Measurements from ENCODE around the gene SHC3.

SHC3 gene

DNA sequence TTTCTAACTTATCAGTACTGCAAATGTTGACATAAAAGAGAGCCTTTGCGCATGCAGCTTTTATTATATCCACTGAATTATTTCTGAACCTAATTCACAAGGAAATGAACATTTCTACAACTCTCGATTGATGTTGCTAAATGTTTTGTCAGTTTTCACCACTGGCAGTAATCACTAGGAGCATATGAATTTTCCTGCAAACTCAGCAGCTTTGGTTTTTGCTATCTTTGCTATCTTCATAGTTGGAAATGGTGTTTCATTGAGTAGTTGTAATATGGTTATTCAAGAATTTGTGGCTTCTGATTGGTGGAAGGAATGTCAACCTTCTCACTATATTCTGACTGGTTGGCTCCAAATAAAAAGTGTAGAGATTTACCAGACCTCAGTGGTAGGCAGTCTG, 8.9 kb upstream of the SHC3 start:
- H3K4me3 ChIP-seq (ENCODE audit: low read depth, low read length), result no peak overlapping the region
- TF ChIP-seq, protein P1, sequence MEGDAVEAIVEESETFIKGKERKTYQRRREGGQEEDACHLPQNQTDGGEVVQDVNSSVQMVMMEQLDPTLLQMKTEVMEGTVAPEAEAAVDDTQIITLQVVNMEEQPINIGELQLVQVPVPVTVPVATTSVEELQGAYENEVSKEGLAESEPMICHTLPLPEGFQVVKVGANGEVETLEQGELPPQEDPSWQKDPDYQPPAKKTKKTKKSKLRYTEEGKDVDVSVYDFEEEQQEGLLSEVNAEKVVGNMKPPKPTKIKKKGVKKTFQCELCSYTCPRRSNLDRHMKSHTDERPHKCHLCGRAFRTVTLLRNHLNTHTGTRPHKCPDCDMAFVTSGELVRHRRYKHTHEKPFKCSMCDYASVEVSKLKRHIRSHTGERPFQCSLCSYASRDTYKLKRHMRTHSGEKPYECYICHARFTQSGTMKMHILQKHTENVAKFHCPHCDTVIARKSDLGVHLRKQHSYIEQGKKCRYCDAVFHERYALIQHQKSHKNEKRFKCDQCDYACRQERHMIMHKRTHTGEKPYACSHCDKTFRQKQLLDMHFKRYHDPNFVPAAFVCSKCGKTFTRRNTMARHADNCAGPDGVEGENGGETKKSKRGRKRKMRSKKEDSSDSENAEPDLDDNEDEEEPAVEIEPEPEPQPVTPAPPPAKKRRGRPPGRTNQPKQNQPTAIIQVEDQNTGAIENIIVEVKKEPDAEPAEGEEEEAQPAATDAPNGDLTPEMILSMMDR (IDR thresholded peaks at IDR 0.05; ENCODE audit: insufficient read depth, low read depth, low read length, missing control alignments), result no peak
- DNase-seq (ENCODE audit: low read depth), result no peak

DNA sequence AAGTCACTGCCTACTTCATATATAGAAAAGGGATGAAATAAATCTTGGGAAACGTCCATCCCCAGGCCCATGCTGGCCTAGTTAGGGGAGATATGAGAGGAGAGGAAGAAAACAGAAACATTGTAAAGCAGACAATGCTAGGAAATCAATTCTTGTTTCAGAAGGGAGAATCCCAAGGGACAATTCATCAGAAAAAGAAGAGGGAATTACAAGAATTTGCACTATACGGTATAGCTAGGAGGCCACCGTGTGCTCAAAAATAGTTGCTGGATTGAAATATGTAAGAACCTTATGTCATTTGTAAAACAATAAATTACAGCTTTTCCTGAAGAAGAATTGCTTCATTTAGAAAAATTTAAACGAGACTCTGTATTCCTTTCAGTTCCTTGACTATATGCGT, 8.3 kb upstream of the SHC3 start:
- H3K4me3 ChIP-seq (ENCODE audit: low read depth, low read length), result no peak overlapping the region
- DNase-seq (ENCODE audit: low read depth), result no peak
- TF ChIP-seq, protein P1 (IDR thresholded peaks at IDR 0.05; ENCODE audit: insufficient read depth, low read depth, low read length, missing control alignments), result no peak

DNA sequence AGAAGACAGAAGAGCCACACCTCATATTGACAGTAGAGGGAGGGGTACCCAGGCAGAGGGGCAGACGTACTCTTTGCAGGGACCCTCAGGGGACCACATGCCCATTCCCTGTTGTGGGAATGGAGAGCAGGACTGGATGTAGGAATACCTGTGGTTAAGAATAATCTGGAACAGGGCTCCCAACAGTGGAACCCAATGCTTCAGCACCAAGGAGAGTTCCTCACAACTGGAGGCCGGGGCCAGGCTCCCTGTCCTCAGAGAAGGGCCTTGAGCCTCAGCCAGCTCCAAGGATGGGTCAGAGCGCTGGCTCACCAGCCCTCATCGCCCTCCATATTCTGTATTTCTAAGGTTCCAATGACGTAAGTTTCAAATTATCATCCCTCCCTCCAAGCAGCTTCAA, 7.4 kb upstream of the SHC3 start:
- H3K4me3 ChIP-seq (ENCODE audit: low read depth, low read length), result no peak overlapping the region
- TF ChIP-seq, protein P1 (IDR thresholded peaks at IDR 0.05; ENCODE audit: insufficient read depth, low read depth, low read length, missing control alignments), result no peak
- DNase-seq (ENCODE audit: low read depth), result no peak

GRCh38 chr9:89183146-89183545, 4.5 kb upstream of the SHC3 start:
- H3K4me3 ChIP-seq (ENCODE audit: low read depth, low read length), result no peak overlapping the region
- no peak for DNase-seq (ENCODE audit: low read depth)

DNA sequence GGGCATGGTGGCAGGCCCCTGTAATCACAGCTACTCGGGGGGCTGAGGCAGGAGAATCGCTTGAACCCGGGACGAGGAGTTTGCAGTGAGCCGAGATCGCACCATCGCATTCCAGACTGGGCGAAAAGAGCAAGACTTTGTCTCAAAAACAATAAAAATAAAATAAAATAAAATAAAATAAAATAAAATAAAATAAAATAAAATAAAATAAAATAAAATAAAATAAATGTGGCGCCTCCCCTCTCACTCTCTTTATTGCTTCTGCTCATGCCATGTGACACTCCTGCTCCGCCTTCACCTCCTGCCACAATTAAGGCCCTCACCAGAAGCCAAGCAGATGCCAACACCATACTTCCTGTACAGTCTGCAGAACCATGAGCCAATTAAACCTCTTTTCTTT, 3.8 kb upstream of the SHC3 start:
- TF ChIP-seq, protein P1 (IDR thresholded peaks at IDR 0.05; ENCODE audit: insufficient read depth, low read depth, low read length, missing control alignments), result no peak

More at GRCh38 chr9:89183146-89183545, 4.5 kb upstream of the SHC3 start:
- TF ChIP-seq, protein P1 (IDR thresholded peaks at IDR 0.05; ENCODE audit: insufficient read depth, low read depth, low read length, missing control alignments), result peak; percentile 30

DNA sequence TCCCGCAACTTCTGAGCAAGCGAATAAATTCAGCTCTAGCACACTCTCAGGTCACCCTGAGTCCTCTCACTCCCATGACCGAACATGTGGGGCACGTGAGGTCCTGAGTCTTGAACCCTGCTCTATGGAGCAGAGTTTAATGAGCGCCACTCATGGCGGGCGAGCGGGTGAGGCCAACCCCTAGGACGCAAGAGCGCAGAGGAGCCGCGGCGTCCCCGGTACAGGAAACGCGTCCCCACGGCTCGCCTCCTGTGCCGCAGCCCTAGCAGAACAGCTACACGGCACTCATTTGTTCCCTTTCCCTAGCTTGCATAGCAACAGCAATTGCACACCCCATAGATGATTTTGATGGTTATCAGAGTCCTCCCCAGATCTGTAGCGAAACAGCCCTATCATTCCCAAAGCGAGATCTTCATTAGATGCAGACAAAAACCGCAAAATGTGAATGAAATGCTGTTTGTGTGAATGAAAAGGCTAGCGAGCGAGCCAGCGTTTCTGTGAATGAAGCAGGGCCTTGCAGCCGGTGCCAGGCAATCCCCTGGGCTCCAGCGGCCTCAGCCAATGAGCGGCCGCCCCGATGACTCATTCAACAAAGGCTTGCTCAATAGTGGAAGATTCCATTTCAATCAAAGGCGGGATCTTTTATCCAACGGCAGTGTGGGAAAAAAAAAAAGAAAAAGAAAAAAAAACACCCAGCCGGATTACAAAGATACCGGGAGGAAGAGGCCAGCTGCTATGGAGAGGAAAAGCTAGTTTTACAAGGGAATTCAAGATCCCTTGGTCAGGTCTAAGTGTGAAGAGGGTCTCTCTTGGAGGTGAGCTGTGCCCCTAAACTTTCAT, 1.5 kb upstream of the SHC3 start:
- peak; percentile 30 for DNase-seq (ENCODE audit: low read depth)
- H3K4me3 ChIP-seq (ENCODE audit: low read depth, low read length), result no peak overlapping the region
- TF ChIP-seq, protein P1 (IDR thresholded peaks at IDR 0.05; ENCODE audit: insufficient read depth, low read depth, low read length, missing control alignments), result no peak

More for the DNA sequence above, 3.8 kb upstream of the SHC3 start:
- DNase-seq (ENCODE audit: low read depth), result no peak
- no peak overlapping the region for H3K4me3 ChIP-seq (ENCODE audit: low read depth, low read length)

DNA sequence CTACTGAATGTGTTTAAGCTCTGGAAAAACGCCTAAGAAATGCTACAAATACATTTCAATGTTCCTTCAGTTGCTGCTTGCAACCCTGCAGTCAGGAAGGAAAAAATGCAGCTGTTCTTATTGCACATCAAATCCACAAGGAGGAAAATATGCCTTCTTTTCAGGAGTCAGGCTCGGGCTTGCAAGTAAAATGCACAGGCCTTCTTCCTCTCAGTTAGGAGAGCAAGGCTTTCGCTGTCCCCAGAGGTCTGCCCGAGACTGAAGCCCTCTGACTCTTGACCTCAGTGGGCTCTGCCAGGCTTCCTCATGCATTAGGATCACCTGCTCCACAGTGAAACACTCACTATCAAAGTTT, 899 bp upstream of the SHC3 start:
- no peak overlapping the region for H3K4me3 ChIP-seq (ENCODE audit: low read depth, low read length)
- TF ChIP-seq, protein P1 (IDR thresholded peaks at IDR 0.05; ENCODE audit: insufficient read depth, low read depth, low read length, missing control alignments), result no peak
- DNase-seq (ENCODE audit: low read depth), result no peak

All from GM12865 (cell line).